ENCODE data around the gene CEBPG.
A peak's percentile ranks its signal among the peaks of the same experiment; 100 is the strongest.

Gene CEBPG

DNA sequence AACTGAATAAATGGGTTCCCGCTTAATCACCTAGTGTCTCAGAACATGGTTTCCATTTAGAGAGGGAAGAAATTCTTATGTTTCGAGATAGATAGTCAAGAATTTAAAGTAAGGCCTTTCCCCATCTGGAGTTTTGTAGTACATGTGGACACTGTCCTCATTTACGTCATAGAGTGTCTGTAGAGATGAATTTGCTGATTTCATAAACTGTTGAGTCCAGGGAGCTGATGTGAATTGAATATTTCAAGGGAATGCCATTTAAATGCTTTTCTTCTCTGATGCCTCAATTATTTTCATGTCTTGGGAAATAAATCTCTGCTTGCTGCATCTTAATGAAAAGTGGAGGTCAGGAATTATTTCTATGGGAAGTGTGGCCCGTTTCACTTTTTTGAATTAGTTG lies 9.5 kb downstream of the CEBPG start:
- DNase-seq = no peak

DNA sequence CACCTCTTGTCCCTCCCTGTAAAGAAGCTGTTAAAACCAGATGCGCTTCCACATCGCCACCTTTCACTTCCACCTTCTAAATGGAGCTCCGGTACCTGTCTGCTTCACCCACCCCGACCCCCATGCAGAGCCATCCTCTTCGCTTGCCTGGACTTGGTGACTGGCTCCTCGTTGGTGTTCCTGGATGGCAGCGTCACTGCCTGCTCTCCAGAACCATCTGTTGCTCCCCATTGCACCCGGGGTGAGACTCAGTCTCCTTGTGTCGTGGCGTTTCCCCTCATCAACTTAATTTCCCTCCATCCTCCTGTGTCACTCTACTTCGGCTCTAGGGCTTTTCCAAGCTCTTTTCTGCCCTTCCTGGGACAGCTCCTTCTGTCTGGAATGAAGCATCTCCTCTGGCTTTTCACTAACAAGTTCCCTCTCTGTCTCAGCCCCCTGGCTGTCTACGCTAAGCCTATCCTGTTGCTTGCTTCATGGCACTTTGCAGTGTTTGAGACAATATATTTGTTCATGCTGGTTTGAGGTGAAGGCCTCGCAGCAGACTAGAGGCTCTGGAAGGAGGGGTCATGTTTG lies 10.3 kb downstream of the CEBPG start:
- no peak for DNase-seq

DNA sequence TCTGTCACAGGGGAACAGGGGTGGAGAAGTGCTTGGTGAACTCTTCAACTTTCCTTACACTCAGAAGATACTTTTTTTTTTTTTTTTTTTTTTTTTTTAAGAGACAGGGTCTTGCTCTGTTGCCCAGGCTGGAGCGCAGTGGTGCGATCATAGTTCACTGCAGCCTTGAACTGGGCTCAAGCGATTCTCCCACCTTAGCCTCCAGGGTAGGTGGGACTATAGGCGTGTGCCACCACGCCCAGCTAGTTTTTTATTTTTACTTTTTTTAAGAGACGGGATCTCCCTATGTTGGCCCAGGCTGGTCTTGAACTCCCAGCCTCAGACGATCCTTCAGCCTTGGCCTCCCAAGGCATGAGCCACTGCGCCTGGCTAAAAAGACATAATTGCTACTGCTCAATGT lies 11.5 kb downstream of the CEBPG start:
- no peak for DNase-seq

DNA sequence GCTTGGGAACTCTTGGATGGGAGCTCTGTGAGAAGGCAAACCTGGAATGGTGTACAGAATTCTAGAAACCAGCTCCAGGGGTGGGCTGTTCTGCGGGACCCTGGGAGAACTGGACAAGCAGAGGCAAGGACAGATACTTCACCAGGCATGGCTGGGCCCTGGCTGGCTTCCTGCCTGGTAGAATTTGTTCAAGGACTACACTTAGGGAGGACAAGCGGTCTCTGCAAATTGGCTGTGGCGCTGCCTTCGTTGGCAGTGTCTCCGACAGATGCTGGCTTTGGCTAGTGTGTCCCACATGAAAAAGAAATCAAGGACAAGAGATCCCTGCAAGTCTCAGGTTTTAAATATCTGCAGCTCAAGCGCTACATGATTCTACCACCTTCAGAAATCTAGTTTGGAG lies 12.4 kb downstream of the CEBPG start:
- peak; percentile 29 for DNase-seq

DNA sequence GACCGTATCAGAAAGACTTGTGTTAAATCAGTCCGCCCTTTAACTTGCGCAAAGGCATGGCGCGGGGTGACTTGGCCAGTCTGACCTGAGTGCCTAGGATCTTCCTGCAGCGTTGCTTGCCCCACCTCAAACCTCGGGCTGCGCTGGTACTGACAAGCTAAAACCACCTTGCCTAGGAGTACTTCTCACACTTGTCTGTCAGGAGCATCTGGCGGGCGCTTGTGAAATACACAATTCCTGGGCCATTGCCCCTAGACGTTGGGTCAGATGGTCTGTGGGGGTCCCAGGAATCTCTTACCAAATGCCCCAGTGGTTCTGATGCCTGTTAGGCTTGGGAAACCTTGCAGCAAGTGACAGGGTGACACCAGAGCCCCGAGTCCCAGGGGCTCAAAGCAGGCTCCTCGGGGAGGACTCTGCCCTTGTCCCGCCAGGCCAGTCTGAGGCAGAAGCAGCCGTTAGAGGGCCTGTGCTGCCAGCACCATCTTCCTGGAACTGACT lies 12.9 kb downstream of the CEBPG start:
- DNase-seq = no peak

DNA sequence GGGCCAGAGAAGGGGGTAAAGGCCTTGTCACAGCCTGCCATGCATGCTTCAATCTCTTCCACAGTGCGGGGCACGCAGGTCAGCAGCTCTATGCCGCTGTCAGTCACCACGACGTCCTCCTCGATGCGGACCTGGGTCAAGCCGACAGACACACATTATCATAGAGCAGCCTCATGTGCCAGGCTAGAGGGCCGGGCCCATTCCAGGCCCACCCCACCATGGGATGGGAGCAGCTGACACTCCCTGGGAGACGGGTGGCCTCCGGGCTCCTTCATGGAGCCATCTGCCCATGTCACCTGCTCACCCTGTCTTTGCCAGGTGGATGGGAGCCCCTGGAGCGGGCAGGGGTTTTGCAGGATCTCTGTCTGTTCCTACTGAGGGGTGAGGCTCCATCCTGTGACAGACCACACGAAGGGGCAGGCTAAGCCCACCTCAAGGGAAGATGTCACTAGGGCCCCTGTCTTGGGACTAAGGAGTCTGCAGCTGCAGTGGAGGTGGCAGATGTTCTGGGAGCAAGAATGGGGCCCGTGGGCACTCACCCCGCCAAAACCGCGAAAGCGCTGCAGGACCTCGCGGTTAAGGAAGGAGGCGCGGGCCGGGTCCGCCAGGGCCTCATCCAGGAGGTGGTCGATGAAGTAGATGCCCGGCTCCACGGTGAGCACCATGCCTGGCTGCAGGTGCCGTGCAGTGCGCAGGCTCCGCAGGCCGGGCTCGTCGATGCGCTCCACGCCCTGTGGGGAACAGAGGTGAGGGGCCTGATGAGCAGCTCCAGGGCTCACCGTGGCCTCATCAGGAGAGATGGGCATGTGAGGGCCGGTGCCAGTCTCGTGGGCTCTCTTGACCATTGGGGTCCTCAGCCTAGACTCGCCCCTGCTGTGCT lies 14.1 kb downstream of the CEBPG start:
- no peak for DNase-seq

DNA sequence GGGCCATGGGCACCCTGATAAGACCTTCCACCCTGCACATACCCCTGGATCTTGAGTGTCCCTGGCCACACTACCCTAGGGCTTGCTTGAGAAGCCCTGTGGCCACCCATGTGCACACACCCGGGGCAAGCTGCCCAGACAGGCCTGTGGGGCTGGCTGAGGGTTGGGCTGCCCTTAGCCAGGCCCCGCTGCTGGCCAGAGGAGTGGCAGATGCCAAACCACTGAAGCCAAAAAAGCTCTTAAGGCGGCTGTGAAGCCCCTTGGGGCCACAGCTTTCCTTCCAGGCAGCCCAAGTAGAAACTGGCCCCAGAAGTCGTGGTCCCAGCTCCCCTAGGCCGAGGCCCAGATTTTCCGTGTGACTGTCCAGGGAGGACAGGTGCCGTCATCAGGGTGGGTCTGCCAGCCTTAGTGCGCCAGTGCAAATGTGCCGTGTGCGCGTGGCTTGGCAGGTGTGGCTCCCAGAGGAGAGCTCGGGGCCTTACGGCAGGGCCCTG lies 14.8 kb downstream of the CEBPG start:
- DNase-seq = no peak

DNA sequence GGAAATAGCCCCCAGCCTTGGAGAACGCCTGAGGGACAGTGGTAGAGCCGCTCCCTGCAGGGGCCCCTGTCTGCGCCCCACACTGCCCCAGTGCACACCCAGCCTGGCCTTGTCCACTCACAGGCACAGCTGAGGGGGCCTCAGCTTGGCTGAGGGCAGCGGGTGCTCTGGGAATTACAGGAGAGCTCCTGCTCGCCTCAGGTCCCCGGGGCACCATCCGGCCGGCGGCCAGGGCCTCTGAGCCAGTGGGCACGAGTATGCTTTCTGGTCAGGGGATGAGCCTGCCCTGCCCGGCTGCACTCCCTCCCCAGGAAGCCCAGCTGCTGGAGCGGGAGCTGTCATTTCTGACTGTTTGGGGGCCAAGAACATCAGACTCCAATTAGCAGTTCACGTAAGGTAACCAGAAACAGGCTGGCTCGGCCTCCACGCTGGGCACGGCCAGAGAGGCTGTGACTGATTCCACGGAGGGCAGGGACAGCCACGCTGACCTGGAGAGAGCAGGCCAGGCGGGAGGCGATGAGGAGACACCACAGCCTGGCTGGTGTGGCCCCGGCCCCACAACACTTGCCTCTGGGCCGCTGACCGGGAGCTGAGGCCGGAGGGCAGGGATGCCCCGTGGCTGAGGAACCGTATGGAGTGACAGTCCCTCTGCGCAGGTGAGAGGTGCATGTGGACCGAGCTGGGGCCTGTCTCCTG lies 15.4 kb downstream of the CEBPG start:
- no peak for DNase-seq

DNA sequence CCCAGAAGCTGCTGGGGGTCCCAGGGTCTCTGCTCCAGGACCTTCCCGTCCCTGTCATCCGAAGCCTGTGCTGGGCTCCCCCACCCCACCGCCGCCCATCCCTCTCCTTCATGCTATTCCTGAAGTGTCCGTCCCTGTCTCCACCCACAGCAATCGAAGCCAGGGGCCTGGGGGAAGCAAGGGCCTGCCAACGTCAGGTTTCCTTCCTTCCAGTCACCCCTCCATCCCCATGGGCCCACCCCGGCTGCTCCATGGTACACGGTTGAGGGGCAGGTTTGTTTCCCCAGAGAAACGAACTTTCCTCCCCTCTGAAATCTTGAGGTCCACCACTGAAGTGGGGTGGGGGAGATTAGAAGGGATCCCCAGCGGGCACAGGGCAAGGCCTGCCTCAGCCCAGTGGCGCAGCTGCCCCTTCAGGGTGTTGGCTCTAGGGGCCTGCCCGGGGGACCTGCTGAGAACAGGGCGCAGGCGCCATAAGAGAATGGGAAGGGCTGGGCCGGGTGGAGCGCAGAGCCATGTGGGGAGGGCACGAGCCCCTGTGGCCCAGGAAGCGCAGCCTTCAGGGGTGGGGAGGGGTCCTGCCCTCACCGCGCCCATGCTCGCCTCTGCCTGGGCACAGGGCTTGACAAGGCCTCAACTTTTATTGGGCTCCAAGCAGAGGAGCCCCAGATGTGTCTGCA lies 16.1 kb downstream of the CEBPG start:
- no peak for DNase-seq

DNA sequence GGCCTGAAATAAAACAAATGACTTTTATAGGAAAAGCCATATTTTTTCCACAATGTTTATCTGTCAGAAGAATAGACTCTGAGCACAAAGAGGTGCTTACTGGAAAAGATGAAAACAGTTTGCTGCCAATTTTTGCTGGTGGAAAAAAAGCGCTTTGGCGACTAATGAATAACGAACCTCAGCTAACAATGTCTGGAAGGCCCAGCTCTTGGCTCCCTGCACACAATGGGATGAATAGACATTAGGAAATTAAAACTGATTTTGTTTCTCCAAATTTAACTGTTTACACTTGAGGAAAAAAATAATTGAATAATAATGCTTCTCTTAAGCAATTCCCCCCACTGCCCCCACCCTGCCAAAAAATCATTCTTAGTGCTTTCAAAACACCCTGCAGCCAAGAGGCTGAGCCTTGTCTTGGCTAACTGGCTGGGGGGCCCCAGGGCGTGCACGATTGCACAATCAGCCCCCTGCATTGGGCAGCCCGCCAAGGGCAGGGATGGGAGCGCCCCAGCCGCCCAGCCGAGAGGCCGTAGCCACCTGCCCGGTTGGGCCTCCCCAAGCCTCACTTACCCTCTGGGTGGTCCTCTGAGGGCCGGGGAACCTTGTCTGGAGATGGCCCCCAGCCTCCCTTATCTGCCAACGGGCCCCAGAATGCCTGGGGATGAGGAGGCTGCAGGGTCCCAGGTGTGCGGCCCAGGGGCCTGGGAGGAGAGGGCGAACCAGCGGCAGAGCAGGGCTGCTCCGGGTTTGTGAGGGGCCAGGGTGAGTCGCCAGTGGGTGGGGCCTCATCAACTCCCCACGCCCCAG lies 16.8 kb downstream of the CEBPG start:
- DNase-seq = peak; percentile 70

DNA sequence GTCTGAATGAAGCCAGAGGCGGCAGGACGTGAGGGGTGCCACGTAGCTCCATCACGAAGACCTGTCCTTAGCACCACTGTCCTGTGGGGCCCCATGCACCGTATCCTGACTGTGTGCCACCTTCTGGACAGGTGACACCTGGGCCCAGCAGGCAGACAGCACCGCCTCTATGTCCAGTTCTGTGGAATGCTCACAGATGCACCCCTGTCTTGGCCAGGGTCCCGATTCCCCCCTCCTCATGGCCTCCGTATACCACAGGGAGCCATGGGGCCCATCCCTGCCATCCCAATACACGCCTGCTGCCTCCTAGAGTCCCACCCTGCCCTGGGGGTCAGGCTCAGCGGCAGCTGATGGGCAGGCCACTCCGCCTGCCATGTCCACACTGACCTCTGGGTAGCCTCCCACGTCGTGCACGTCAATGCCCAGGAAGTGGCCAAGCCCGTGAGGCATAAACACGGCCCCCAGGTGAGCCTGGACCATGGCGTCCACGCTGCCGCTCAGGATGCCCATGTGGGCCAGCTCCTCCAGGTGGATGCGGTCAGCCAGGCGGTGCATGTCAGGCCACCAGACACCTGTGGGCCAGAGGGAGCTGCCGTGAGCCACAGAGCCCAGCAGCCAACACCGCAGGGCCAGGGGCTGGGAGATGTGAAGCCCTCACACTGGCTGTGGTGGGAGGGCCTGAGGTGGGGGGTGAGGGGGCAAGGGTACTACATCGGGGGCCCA lies 17.6 kb downstream of the CEBPG start:
- DNase-seq = no peak

DNA sequence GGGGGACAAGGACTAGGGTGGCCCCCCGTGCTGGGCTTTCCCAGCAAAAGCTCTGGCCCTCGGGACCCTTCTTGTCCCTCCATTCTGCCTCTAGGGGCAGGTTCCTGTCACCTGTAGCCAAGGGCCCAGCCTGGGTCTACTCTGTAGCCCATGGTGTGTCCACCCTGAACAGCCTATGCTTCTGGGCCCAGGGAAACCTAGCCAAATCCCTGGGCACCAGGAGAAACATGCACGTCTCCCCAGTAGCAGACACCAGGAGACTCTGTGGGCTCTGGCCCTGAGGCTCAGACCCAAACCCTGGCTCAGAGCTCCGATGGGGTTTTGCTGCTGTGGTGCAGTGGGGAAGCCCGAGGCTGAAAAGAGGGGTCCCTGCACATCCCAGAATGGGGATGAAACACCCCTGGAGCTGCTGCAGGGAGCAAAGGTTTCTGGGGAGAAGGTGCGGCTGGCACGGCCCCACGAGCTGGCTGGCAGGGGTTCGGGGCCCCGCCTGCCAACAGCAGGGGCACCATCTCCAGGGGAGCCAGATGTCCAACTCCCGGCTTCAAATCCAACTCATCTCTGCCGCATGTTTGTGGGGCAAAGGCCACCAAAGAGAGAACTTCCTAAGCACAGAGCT lies 18.2 kb downstream of the CEBPG start:
- no peak for DNase-seq

DNA sequence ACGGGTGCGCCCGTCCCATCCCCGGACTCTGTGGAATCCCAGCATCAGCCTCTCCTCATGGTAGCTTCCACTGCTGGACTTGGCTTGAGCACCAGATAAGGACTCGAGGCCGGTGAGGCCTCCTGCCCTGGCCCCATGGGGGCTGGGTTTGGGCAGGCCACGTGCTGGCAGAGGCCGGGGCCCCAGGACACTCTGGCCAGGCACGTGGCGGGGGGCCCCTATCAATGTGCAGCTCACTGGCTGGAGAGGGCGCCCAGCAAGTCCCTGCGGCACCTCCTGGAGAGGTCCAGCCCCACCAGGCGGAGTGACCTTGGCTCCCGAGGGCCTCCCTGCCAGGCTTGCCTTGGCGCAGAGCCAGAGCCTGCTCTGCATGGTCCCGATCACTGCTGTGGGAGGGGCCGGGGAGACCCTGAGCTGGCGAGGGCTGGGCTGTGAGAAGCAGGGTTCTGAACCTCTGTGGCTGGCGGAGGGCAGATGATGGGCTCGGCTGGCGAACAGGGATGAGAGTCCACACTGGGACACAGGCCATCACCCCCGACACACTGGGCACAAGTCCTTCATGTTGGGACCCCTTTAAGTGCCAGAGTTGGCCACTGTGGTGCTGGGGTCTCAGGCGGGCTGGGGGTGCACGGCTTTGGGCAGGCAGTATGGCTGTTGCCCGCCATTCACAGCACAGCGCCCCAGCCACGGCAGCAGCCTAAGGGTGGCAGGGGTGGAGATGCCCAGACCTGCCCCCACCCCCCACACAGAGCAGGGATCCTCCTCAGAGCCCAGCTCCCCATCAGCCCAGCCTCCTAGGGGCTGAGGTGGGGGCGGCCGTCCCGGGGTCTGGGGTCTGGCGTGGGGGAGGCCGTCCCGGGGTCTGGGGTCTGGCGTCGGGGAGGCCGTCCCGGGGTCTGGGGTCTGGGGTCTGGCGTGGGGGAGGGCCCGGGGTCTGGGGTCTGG lies 19.1 kb downstream of the CEBPG start:
- DNase-seq = peak; percentile 11

DNA sequence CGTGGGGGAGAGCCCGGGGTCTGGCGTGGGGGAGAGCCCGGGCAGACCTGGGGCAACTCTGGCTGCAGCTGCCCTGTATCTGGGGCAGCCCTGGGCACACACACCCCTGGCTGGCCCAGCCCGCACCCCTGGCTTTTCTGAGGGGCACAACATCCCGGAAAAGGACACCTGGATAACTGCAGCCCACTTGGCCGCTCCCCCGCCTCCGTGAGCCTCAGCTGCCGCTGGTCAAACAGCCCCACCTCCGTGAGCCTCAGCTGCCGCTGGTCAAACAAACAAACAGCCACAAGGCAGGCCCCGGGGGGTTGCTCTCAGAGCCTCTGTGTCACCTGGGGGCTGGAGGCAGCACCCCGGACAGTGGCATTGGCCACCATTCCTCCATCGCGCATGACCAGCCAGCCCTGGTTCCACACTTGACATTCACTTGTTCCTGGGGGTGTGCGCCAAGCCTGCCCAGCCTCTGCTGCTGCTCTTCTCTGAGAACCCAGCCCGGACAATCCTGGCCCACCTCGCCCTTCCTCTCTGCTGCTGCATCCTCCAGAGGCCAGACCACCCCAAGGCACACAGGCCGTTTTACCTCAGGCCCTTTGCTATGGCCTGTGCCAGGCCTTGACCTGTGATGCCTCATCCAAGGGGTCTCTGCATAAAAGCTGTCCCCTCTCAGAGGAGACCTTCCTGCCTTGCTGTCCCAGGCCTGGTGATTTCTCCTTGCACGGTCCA lies 19.9 kb downstream of the CEBPG start:
- DNase-seq = no peak

DNA sequence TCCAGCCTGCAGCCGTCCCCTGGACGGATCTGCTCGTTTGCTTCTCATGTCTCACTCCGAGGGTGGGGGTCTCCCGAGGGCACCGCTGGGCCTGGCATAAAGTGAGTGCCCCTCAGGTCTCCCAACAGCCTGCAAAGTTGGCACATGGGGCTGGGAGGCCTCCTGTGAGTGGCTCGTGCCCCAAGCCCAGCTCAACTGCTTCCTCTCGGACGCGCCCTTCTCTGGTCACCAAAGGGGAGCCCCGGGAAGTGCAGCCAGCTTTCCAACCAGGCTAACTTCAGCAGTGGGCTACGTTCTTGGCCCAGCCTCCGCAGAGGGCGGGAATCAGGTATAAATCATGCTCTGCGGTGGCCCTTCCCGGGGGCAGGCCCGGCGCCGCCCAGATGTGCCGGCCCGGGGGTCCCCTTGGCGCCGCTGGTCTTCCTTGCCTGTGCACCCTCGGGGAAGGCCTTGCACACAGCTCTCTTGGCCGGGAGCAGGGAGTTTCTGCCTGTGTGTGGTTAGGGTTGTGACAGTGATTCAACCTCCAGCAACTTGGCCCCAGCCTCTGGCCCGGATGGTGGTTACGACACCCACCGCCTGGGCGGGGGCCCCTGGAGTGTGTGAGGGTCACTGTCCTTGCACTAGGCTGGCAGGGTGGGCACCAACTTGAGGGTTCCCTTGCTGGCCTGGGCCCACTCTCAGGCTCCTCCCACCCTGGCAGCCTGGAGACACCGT lies 20.7 kb downstream of the CEBPG start:
- DNase-seq = no peak

DNA sequence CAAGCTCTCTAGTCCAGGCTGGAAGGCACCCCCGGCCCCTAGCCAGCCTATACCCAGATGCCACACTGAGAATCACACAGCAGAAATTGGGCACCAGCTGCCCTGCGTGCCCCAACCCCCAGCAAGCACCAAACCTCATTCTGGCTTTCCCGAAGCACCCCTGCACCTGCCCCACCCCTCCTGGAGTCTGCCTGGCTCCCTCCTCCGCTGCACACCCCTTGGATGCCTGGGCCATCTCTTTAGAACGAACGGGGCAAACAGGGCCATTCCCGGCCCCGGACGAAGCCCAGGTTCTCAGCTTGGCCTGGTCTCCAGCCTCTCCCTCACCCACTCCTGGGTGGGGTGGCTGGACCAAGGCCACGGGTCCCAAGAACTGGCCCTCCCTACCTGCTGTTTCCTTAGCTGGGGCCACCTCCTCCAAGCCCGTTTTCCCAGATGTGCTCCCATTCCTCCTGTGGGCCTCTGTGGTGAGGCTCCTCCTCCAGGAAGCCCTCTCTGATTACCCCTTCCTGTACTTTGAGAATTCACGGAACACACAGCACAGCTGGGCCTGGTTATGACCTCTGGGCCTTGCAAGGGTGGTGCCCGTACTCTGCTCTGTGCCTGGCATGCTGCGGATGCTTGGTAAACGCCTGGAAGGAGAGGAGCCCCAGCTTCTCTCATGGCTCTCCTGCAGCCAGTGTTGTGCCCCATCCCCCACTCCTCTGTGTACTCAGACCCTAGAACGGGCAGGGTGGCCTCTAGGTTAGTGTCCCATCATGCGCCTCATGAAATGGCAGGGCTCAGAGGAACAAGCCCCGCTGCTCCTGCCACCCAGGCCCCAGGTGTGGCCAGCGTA lies 21.4 kb downstream of the CEBPG start:
- DNase-seq = no peak
